NOMO-1 treated with DMSO at 0.1 percent for 48 hours (cell line): ENCODE data around the gene KRTAP10-4.
"Not testable (repeated sequence)": the region's sequence is repeated elsewhere in the genome, so short reads cannot be mapped to it uniquely, and the experiment has no call there.

Source experiments
- DNase-seq: peaks from one replicate; lab custom pipeline; 2025; ENCODE audit not compliant: unreplicated experiment; lab: John Stamatoyannopoulos, UW

The KRTAP10-4 gene

GRCh38 chr21:44533891-44534627, 39.5 kb upstream of the KRTAP10-4 start:
- no peak for DNase-seq

GRCh38 chr21:44534688-44535087, 38.8 kb upstream of the KRTAP10-4 start:
- DNase-seq, result no peak

- no peak for DNase-seq
These were observed 37.6 kb upstream of the KRTAP10-4 start for GRCh38 chr21:44535963-44536362.

DNA sequence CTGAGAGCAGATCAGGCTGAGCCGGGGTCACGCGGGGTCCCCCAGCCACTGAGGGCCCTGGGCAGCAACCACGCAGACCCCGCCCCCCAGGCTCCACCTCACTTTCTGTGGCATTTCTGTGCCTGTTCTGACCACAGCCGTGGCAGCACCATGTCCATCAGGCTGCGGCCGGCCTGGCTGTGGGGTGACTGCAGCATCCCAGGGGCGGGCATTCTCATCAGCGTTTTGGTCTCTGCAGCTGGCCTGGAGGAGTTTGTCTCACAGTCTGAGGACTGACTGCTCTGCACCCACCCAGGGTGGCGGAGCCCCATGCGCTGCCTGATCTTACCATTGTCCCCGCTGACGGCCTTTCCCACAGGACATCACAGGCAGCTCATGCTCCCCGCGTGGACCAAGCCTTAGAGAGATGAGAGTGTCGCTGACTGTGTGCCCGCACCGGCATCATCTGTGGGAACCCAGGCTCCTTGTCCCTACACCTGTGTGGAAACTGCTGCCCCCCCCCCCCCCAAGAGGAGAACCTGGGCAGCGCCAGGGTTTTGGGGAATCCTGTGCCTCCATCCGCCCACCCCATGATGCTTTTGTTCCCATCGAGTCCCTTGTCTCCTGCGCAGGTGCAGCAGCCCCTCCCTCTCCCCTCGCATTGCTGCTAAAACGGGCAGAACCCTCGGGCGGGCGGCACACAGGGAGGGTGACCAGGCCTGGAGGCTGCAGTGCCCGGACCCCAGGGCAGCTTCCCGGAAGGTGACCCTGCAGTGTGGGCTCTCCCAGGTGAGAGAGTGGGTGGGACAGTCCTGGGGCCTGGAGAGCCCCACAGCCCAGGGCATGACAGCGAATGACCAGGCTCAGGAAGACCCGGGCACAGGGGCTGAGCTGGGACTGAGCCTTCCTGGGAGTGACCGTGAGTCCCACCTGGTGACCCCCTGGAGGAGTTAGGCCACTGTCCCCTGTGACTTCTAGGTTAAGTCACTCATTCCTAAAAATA, 35.3 kb upstream of the KRTAP10-4 start:
- no peak for DNase-seq

GRCh38 chr21:44539046-44539445, 34.5 kb upstream of the KRTAP10-4 start:
- no peak for DNase-seq

DNA sequence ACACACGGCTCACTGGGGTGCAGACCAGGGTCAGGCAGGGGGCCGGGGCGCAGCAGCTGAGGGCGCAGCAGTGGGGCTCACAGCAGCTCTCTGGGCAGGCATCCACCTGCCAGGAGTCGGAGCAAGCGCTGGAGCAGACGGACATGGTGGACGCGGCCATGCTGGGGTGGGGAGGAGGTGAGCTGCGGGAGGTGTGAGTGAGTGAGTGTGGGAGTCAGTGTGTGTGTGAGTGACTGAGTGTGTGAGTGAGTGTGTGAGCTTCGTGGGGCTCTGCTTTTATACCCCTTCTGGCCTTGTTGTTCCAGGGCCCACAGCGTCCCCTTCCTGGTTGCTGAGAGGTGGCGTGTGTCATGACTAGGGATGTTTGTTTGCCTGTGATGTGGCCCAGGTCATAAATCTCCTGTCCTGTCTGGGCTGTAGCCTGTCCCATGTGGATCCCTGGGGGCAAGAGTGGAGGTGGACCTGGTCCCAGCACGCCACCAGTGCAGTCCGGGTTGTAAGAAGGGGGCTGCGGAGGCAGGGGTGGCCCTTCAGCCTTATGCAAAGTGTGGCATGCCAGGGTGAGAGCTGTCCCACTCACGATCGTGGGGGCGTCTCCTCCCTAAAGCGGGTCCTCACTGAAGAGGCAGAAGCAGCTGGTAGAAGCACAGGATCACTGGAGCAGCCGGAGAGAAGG, 33.4 kb upstream of the KRTAP10-4 start, which contains the start of gene KRTAP10-1:
KRTAP10-1 (minus strand) TSS at position 205 of the 676 bp plus-strand sequence; CDS start at position 160, 45 bp downstream.
- DNase-seq, result no peak

DNA sequence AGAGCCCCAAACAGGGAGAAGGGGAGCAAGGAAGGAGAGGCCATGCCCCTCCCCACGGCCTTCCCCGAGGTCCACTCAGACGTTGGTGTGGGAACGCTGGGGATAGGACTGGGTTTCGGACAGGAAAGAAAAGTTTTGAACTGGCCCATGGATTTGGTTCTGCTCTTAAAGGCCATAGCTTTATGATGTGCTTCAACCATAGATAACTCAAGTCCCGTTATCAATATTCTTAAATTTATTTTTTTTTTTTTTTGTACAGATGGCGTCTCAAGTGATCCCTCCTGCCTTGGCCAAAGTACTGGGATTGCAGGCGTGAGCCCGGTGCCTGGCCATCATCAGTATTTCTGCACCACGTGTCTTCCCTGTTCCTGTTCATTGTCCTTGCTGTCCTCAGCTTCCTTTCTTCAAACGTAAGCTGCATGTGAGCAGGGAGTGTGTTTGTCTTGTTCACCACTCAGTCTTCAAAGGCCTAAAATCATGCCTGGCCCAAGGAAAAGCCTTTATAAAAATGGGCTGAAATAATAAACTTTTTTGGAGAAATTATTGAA, 32.7 kb upstream of the KRTAP10-4 start:
- DNase-seq, result no peak

- no peak for DNase-seq
These were observed 30.8 kb upstream of the KRTAP10-4 start for GRCh38 chr21:44542716-44543115.

- no peak for DNase-seq
These were observed 29.0 kb upstream of the KRTAP10-4 start for GRCh38 chr21:44544566-44544965.

DNA sequence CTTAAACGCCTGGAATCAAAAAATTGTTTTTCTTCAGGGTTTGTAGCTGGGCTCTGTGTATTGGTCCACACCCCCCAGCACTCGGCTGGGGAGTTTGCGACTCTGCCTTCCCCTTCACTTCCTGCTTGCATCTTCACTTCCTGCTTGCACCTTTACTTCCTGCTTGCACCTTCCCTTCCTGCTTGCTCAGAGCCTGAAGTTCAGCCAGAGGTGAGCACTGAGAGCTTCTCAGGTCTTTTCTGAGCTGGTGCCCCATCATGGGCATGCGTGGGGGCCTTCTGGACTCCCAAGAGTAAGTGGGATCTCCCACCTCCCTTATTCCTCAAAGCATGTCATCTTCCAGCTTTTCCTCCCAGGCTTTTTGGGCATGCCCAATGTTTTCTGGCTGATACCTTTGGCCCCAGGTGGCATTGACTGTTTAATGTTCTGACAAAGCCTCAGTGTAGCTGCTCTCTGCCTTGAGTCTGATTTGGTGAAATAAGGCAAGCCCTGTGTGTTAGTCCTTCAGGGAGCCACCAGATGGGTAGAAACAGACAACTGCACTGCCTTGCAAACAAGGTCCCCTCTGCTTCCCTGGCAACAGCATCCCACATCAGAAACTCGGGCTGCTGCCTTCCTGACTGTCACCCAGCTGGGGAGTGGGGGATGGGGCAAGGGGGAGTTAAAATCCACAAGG, 25.7 kb upstream of the KRTAP10-4 start:
- DNase-seq, result no peak

- DNase-seq, result no peak
These were observed 25.1 kb upstream of the KRTAP10-4 start for GRCh38 chr21:44548381-44548780.

- DNase-seq, result no peak
These were observed 24.6 kb upstream of the KRTAP10-4 start for GRCh38 chr21:44548922-44549321.

- no peak for DNase-seq
These were observed 23.9 kb upstream of the KRTAP10-4 start for GRCh38 chr21:44549525-44550211.

DNA sequence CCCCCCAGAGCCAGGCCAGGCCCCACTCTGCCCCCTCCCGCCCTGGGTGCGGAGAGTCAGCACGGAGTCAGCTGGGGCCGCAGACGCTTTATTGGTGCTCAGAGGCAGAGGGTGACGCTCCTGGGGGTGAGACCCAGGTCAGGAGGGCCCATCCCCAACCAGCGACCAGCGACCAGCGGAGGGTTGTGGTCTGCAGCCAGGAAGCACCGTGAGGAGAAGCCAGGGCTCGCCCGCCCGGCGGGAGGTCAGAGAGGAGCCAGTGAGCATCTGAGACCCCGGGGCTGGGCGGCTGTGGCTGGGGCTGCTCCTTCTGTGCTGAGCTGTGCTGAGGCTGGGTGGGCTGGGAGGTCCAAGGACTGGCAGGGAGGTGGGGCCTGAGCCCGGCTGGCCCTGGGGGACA, 23.2 kb upstream of the KRTAP10-4 start:
- DNase-seq, result not testable (repeated sequence)

DNA sequence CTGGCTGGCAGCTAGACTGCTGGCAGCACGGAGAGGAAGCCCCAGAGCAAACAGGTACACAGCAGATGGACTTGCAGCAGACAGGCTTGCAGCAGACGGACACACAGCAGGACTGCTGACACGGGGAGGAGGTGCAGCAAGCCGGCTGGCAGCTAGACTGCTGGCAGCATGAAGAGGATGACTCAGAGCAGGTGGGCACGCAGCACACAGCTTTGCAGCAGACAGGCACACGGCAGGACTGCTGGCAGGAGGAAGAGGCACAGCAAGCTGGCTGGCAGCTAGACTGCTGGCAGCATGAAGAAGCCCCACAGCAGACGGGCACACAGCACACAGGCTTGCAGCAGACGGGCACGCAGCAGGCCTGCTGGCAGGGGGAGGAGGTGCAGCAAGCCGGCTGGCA, 22.7 kb upstream of the KRTAP10-4 start:
- no peak for DNase-seq

DNA sequence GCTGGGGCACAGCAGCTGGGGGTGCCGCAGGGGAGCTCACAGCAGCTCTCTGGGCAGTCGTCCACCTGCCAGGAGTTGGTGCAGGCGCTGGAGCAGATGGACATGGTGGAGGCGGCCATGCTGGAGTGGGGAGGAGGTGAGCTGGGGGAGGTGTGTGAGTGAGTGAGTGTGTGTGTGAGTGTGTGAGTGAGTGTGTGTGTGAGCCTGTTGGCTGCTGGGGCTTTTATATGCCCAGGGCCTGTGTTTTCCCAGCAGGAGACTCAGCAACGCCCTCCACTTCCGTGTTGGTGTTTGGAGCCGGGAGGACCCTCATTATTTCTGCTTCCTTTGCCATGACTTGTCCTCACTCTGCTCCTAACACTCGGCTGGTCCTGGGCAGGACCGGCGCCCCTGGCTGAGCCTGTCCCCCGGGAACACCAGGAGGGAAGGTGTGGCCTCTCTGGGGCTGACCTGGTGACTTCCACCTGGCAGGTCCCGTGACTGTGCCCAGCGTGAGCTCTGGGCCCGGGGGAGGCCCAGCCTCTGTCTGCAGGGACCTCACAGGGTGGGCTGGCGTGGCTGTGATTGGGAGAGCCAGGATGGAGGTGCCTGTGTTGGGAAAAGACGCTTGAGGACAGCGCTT, 22.1 kb upstream of the KRTAP10-4 start, which contains the start of gene KRTAP10-2:
KRTAP10-2 (minus strand) TSS at position 166 of the 622 bp plus-strand sequence; CDS start at position 119, 47 bp downstream.
- no peak for DNase-seq

- no peak for DNase-seq
These were observed 21.4 kb upstream of the KRTAP10-4 start for GRCh38 chr21:44552136-44552535.

DNA sequence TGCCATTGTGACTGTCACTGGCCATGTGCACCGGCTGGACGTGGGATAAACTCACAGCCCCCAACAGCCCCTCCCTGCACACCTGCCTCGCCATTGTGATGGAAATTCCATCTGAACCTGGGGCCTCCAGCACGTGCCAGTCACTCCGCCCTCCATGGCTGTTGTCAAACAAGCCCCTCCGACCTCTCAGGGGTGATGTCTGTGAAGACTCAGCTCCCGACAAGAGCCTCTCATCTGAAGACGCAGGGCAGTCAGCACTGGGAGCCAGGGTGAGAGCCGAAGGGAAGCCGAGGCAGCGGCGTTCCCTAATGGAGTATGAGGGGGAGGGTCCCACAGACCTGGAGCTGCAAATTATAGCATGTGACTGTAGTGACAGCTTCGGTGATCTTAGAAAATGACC, 20.8 kb upstream of the KRTAP10-4 start:
- DNase-seq, result no peak

DNA sequence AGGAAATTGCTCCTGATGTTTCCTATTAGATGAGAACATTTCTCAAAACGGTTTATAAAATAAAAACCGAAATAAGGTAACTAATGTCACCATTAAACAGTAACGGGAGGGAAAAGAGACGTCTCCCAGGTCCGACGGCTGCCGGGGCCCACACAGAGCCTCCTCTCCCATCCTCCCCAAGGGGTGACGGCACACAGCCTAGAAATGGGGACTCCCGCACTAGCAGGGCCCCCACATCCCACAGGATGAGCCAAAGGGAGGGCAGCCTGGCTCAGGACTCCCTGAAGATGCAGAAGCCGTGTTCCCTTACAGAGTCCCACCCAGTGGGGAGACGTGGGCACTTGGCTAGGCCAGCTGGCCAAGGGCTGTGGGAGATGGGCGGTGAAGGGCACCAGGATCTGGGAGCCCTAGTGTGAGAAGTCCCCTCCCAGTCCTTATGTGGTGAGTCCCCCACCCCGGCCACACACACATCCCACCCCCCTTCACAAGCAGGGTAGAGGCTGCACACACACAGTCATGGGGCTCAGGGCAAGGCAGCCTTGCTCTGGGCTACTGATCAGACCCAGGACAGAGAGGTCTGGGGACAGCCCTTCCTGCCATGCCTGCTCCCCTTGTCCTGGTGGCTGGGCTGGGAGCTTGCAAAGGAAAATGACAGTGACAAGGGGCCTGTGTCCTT, 18.2 kb upstream of the KRTAP10-4 start:
- DNase-seq, result no peak
